Stimulated activated naive CD8-positive, alpha-beta T cell treated with anti-CD3 and anti-CD28 coated beads, Interleukin-15, amount 100 ng/mL, for 72 hours (primary cell): ENCODE data around the gene CORO7.
"Not testable (repeated sequence)": the region's sequence is repeated elsewhere in the genome, so short reads cannot be mapped to it uniquely, and the experiment has no call there.

ENCODE experiments used
- ATAC-seq: fragments of 150-1000 bp; cut with Tn5 transposase; 2 replicates; pipeline ENCODE4 v1.10.0; 2021; ENCODE audit warnings: mild to moderate bottlenecking, moderate library complexity
- DNase-seq, 2 donors: peaks; one replicate each; pipeline ENCODE4 v3.0.0; 2021 to 2022
- H3K27ac Mint-ChIP-seq, 2 donors: one replicate each; pipeline ENCODE4 v1.8.0; 2022; ENCODE audit warnings: mild to moderate bottlenecking in 2 of 2, mixed read lengths in 2 of 2, moderate library complexity in 2 of 2
- H3K27me3 Mint-ChIP-seq: one replicate; pipeline ENCODE4 v1.8.0; 2022; ENCODE audit warnings: mixed read lengths
- H3K4me1 Mint-ChIP-seq: one replicate; pipeline ENCODE4 v1.8.0; 2022; ENCODE audit warnings: mild to moderate bottlenecking, mixed read lengths
- H3K4me3 Mint-ChIP-seq, 2 donors: one replicate each; pipeline ENCODE4 v1.8.0; 2022; ENCODE audit warnings: mild to moderate bottlenecking in 2 of 2, mixed read lengths in 2 of 2, moderate library complexity in 1 of 2
- H3K9me3 Mint-ChIP-seq, 2 donors: one replicate each; pipeline ENCODE4 v1.8.0; 2022; ENCODE audit warnings: mixed read lengths in 2 of 2

CORO7 gene

GRCh38 chr16:4336701-4337539 lies 79.5 kb downstream of the CORO7 start:
- ATAC-seq (peak; percentile 26), DNase-seq (no peak)
- Mint-ChIP-seq H3K4me3 (no peak overlapping the region), H3K9me3 (no peaks in the 10 kb centered on the region), H3K27ac (no peak overlapping the region), H3K4me1 (no peaks in the 10 kb centered on the region), H3K27me3 (no peaks in the 10 kb centered on the region)

GRCh38 chr16:4334724-4335495 lies 81.5 kb downstream of the CORO7 start:
- H3K27me3 Mint-ChIP-seq = no peaks in the 10 kb centered on the region
- no peaks in the 10 kb centered on the region for H3K9me3 Mint-ChIP-seq
- no peak overlapping the region for H3K4me3 Mint-ChIP-seq
- DNase-seq (no peak), ATAC-seq (no peak)
- H3K27ac Mint-ChIP-seq = no peak overlapping the region
- no peaks in the 10 kb centered on the region for H3K4me1 Mint-ChIP-seq

- DNase-seq, H3K9me3 Mint-ChIP-seq, H3K27me3 Mint-ChIP-seq, ATAC-seq, H3K4me3 Mint-ChIP-seq, H3K4me1 Mint-ChIP-seq, H3K27ac Mint-ChIP-seq: not testable (repeated sequence)
These were observed 82.7 kb downstream of the CORO7 start for GRCh38 chr16:4333714-4334113.

GRCh38 chr16:4333308-4333638 lies 83.1 kb downstream of the CORO7 start:
- H3K4me3 Mint-ChIP-seq = no peak overlapping the region
- H3K27ac Mint-ChIP-seq = peak overlapping the region in 1 of 2 donors; percentile 63
- no peaks in the 10 kb centered on the region for H3K9me3 Mint-ChIP-seq
- H3K4me1 Mint-ChIP-seq = peaks cover 5% of the 10 kb centered on the region
- H3K27me3 Mint-ChIP-seq = peaks cover 4% of the 10 kb centered on the region
- ATAC-seq (no peak), DNase-seq (no peak)

- ATAC-seq (no peak), DNase-seq (no peak)
- H3K9me3 Mint-ChIP-seq = no peaks in the 10 kb centered on the region
- peak overlapping the region in 1 of 2 donors; percentile 63 for H3K27ac Mint-ChIP-seq
- peaks cover 9% of the 10 kb centered on the region for H3K4me1 Mint-ChIP-seq
- no peak overlapping the region for H3K4me3 Mint-ChIP-seq
- peaks cover 8% of the 10 kb centered on the region for H3K27me3 Mint-ChIP-seq
These were observed 83.6 kb downstream of the CORO7 start for GRCh38 chr16:4332623-4333307.

GRCh38 chr16:4332083-4332482 lies 84.3 kb downstream of the CORO7 start:
- peaks cover 8% of the 10 kb centered on the region for H3K27me3 Mint-ChIP-seq
- H3K4me3 Mint-ChIP-seq = no peak overlapping the region
- DNase-seq (no peak), ATAC-seq (no peak)
- H3K9me3 Mint-ChIP-seq = no peaks in the 10 kb centered on the region
- H3K4me1 Mint-ChIP-seq = peaks cover 9% of the 10 kb centered on the region
- H3K27ac Mint-ChIP-seq = no peak overlapping the region

GRCh38 chr16:4330277-4330874 lies 86.0 kb downstream of the CORO7 start:
- peaks cover 9% of the 10 kb centered on the region for H3K4me1 Mint-ChIP-seq
- DNase-seq (peak; percentile 73 to 75), ATAC-seq (peak; percentile 70)
- peaks cover 8% of the 10 kb centered on the region for H3K27me3 Mint-ChIP-seq
- H3K9me3 Mint-ChIP-seq = no peaks in the 10 kb centered on the region
- H3K27ac Mint-ChIP-seq = no peak overlapping the region
- no peak overlapping the region for H3K4me3 Mint-ChIP-seq

GRCh38 chr16:4328782-4329775 lies 87.3 kb downstream of the CORO7 start:
- Mint-ChIP-seq H3K27ac (peak overlapping the region in 1 of 2 donors; percentile 31), H3K4me1 (peaks cover 9% of the 10 kb centered on the region), H3K9me3 (no peaks in the 10 kb centered on the region), H3K27me3 (peaks cover 8% of the 10 kb centered on the region), H3K4me3 (no peak overlapping the region)
- ATAC-seq (no peak), DNase-seq (no peak)

- H3K4me3 Mint-ChIP-seq = peak overlapping the region; percentile 63 to 82
- peak; percentile 59 to 65 for DNase-seq
- no peak overlapping the region for H3K27ac Mint-ChIP-seq
- H3K27me3 Mint-ChIP-seq = peaks cover 8% of the 10 kb centered on the region
- peak; percentile 77 for ATAC-seq
- no peaks in the 10 kb centered on the region for H3K9me3 Mint-ChIP-seq
- H3K4me1 Mint-ChIP-seq = peaks cover 9% of the 10 kb centered on the region
These were observed 88.2 kb downstream of the CORO7 start for GRCh38 chr16:4328046-4328781.

GRCh38 chr16:4327386-4328045 lies 88.9 kb downstream of the CORO7 start:
- Mint-ChIP-seq H3K4me3 (peak overlapping the region; percentile 63 to 82), H3K27ac (peak overlapping the region in 1 of 2 donors; percentile 78), H3K4me1 (peaks cover 9% of the 10 kb centered on the region), H3K9me3 (no peaks in the 10 kb centered on the region), H3K27me3 (peaks cover 8% of the 10 kb centered on the region)
- DNase-seq (no peak), ATAC-seq (peak; percentile 48)

GRCh38 chr16:4325253-4325758 lies 91.1 kb downstream of the CORO7 start:
- Mint-ChIP-seq H3K9me3 (no peaks in the 10 kb centered on the region), H3K4me1 (peaks cover 9% of the 10 kb centered on the region), H3K27me3 (peaks cover 8% of the 10 kb centered on the region)

GRCh38 chr16:4324492-4325252 lies 91.7 kb downstream of the CORO7 start:
- Mint-ChIP-seq H3K4me3 (no peak overlapping the region), H3K27me3 (peaks cover 8% of the 10 kb centered on the region)

More at GRCh38 chr16:4325253-4325758, 91.1 kb downstream of the CORO7 start:
- DNase-seq = no peak
- no peak overlapping the region for H3K27ac Mint-ChIP-seq
- H3K4me3 Mint-ChIP-seq = no peak overlapping the region
- ATAC-seq = no peak

More at GRCh38 chr16:4324492-4325252, 91.7 kb downstream of the CORO7 start:
- ATAC-seq = no peak
- DNase-seq = no peak
- Mint-ChIP-seq H3K27ac (no peak overlapping the region), H3K4me1 (peaks cover 13% of the 10 kb centered on the region), H3K9me3 (no peaks in the 10 kb centered on the region)
